ENCODE data around the gene IER3. TPM values are rescaled to one million over a fixed set of nuclear protein-coding genes. Genes with fewer than 3 reads are reported as not detected.

Gene IER3
- polyA plus RNA-seq, 2 of the 4 experiments (the other 2 are of a cell fraction): 104 to 202 TPM

- 0 out of 2 replicates have a peak, but pooled peaks have one; percentile 11 for TF ChIP-seq TP53 (CRISPR knock-in tag; IDR thresholded peaks at IDR 0.05)
- TF ChIP-seq CEBPB (IDR thresholded peaks at IDR 0.05): peak; percentile 94 to 97
- TF ChIP-seq HMGXB4 (CRISPR knock-in tag; IDR thresholded peaks at IDR 0.05; ENCODE audit: borderline replicate concordance): no peak
- peak; percentile 16 to 21; a peak in 3 of 5 replicates for TF ChIP-seq RAD21 (conservative IDR thresholded peaks at IDR 0.05 in 1 of 2, IDR thresholded peaks at IDR 0.05 in 1 of 2)
- TF ChIP-seq NFE2L2 (conservative IDR thresholded peaks at IDR 0.05; ENCODE audit: low read length): no peak
- TF ChIP-seq FOSL2 (IDR thresholded peaks at IDR 0.05): no peak; the same call in 1 of the 2 replicates
- TF ChIP-seq FOSL2 (CRISPR knock-in tag; IDR thresholded peaks at IDR 0.05): peak; percentile 68
- 0 out of 2 replicates have a peak, but pooled peaks have one; percentile 19 for TF ChIP-seq HES2 (IDR thresholded peaks at IDR 0.05)
- TF ChIP-seq JUNB (IDR thresholded peaks at IDR 0.05): peak; percentile 50; the same call in 1 of the 2 replicates
- TF ChIP-seq ESRRA (IDR thresholded peaks at IDR 0.05; ENCODE audit: borderline replicate concordance, low read length): no peak
- no peak; the same call in 1 of the 2 replicates for TF ChIP-seq MAX (IDR thresholded peaks at IDR 0.05)
- no peak for TF ChIP-seq REST (IDR thresholded peaks at IDR 0.05)
- TF ChIP-seq GATA3 (IDR thresholded peaks at IDR 0.05; ENCODE audit: borderline replicate concordance): 0 out of 2 replicates have a peak, but pooled peaks have one; percentile 37
- no peak for TF ChIP-seq KDM5A (IDR thresholded peaks at IDR 0.05)
- TF ChIP-seq RARB (CRISPR knock-in tag; IDR thresholded peaks at IDR 0.05): peak; percentile 67; the same call in 1 of the 2 replicates
- TF ChIP-seq EP300 (IDR thresholded peaks at IDR 0.05): peak in 1 of 2 experiments; percentile 10; a peak in 1 of 5 replicates
- ChIA-PET CTCF (interaction anchor here (1.0 to 7.3 kb wide), 11 partner anchors 13 to 131 kb away, joined by 3 to 35 read pairs (median 6); partner anchors contain the start of genes DHX16 and VARS2), POLR2A (interaction anchor here (1.0 to 4.6 kb wide), 10 partner anchors 13 to 50 kb away, joined by 3 to 78 read pairs (median 16); partner anchors contain the start of genes FLOT1 and IER3)
- FAIRE-seq (no peak), ATAC-seq (peak; percentile 66 to 75), DNase-seq (ENCODE audit: low read depth in 1 of 2, low spot score in 1 of 2) (peak; percentile 33 to 85)
- H3K9me3 ChIP-seq: 0 out of 3 replicates have a peak, but pooled peaks cover 7% of the 10 kb centered on the region
- H3K4me3 ChIP-seq: peak overlapping the region; percentile 11; the same call in 1 of the 3 replicates
- peak overlapping the region; percentile 82 for H3K4me2 ChIP-seq
- H3K27ac ChIP-seq: peak overlapping the region; percentile 96 to 97
- peaks cover 83% of the 10 kb centered on the region for H3K4me1 ChIP-seq
These were observed 38.2 kb upstream of the IER3 start for GRCh38 chr6:30782425-30783014.

GRCh38 chr6:30781743-30782424 is 37.5 kb upstream of the IER3 start:
- H3K4me1 ChIP-seq: peaks cover 88% of the 10 kb centered on the region
- FAIRE-seq (no peak), ATAC-seq (peak; percentile 91 to 95), DNase-seq (ENCODE audit: low read depth in 1 of 2, low spot score in 1 of 2) (peak; percentile 58 to 97)
- ChIA-PET POLR2A (interaction anchor here (0.8 to 4.6 kb wide), 15 partner anchors 10 to 60 kb away, joined by 3 to 78 read pairs (median 5); partner anchors contain the start of genes FLOT1 and IER3), CTCF (interaction anchor here (0.9 to 7.3 kb wide), 16 partner anchors 13 to 132 kb away, joined by 3 to 35 read pairs (median 4); partner anchors contain the start of genes DHX16, FLOT1 and VARS2)
- H3K27ac ChIP-seq: peak overlapping the region; percentile 96 to 97
- 1% methylated on average over 11 of the region's 13 CpGs for WGBS (ENCODE audit: missing lambda C conversion rate)
- peak overlapping the region; percentile 82 for H3K4me2 ChIP-seq
- H3K4me3 ChIP-seq: peak overlapping the region; percentile 11; the same call in 1 of the 3 replicates
- 0 out of 3 replicates have a peak, but pooled peaks cover 7% of the 10 kb centered on the region for H3K9me3 ChIP-seq
- TF ChIP-seq SREBF2 (IDR thresholded peaks at IDR 0.05): no peak
- TF ChIP-seq PHF8 (IDR thresholded peaks at IDR 0.05; ENCODE audit: borderline replicate concordance, low read depth): no peak
- no peak for TF ChIP-seq CTCF (IDR thresholded peaks at IDR 0.05)
- TF ChIP-seq RAD21 (conservative IDR thresholded peaks at IDR 0.05 in 1 of 2, IDR thresholded peaks at IDR 0.05 in 1 of 2): peak in 1 of 2 experiments; percentile 51; a peak in 1 of 5 replicates
- TF ChIP-seq RARB (CRISPR knock-in tag; IDR thresholded peaks at IDR 0.05): no peak; the same call in 1 of the 2 replicates
- peak; percentile 31; the same call in 1 of the 2 replicates for TF ChIP-seq E2F6 (IDR thresholded peaks at IDR 0.05; ENCODE audit: borderline replicate concordance, low read depth)
- TF ChIP-seq POLR2AphosphoS2 (conservative IDR thresholded peaks at IDR 0.05; ENCODE audit: low read length): no peak
- peak; percentile 68 for TF ChIP-seq FOSL2 (IDR thresholded peaks at IDR 0.05)
- peak; percentile 91; the same call in 1 of the 2 replicates for TF ChIP-seq FOSL2 (CRISPR knock-in tag; IDR thresholded peaks at IDR 0.05)
- TF ChIP-seq RNF2 (IDR thresholded peaks at IDR 0.05; ENCODE audit: borderline replicate concordance, low read depth): no peak
- 0 out of 2 replicates have a peak, but pooled peaks have one; percentile 46 for TF ChIP-seq FOXS1 (CRISPR knock-in tag; IDR thresholded peaks at IDR 0.05)
- no peak for TF ChIP-seq TP53 (CRISPR knock-in tag; IDR thresholded peaks at IDR 0.05)
